GM12892 (cell line): Measurements from ENCODE around the gene HDAC8. TPM values are rescaled to one million over a fixed set of nuclear protein-coding genes. Genes with fewer than 3 reads are reported as not detected.
"Not testable (repeated sequence)": the region's sequence is repeated elsewhere in the genome, so short reads cannot be mapped to it uniquely, and the experiment has no call there.

ENCODE experiments used
- DNase-seq: peaks from one replicate; pipeline ENCODE4 v3.0.0; 2011; ENCODE audit not compliant: insufficient read length
- FAIRE-seq: peaks from 2 replicates; lab custom pipeline; 2011; peaks lifted over from hg19 to GRCh38; lab: Jason Lieb, UNC
- POLR2A ChIP-seq: IDR thresholded peaks from 2 replicates; pipeline ENCODE4 v1.6.1; 2011; ENCODE audit warnings: low read depth, low read length, control low read depth
- POLR2AphosphoS5 ChIP-seq: IDR thresholded peaks from 2 replicates; pipeline ENCODE4 v1.6.1; 2011; ENCODE audit warnings: low read depth, low read length, control low read depth
- TAF1 ChIP-seq: IDR thresholded peaks from 2 replicates; pipeline ENCODE4 v1.6.1; 2011; ENCODE audit warnings: low read depth, mild to moderate bottlenecking, control low read depth, low read length, borderline replicate concordance
- polyA plus RNA-seq: library from polyadenylated mRNA; unstranded; fragments of >200 nt; gene quantifications from one replicate; pipeline ENCODE4 v1.2.1, GENCODE V29; 2012; ENCODE audit warnings: missing spikeins, inconsistent platforms; ENCODE audit not compliant: missing spikeins

HDAC8 gene
- polyA plus RNA-seq: 23.6 TPM

GRCh38 chrX:72572248-72573157 is at the start of gene HDAC8:
Gene HDAC8, minus strand, starts transcription at chrX:72572843. Its CDS starts 82 bp downstream, at chrX:72572761.
- no peak for TF ChIP-seq TAF1
- no peak for TF ChIP-seq POLR2AphosphoS5
- TF ChIP-seq POLR2A: no peak
- FAIRE-seq (no peak), DNase-seq (peak; percentile 27)

- no peak for FAIRE-seq
- no peak for TF ChIP-seq TAF1
- no peak for TF ChIP-seq POLR2AphosphoS5
- no peak for TF ChIP-seq POLR2A
- no peak for DNase-seq
These were observed 49.2 kb upstream of the HDAC8 start for GRCh38 chrX:72621625-72622485.

- FAIRE-seq (no peak), DNase-seq (no peak)
- TF ChIP-seq POLR2A (no peak), TAF1 (no peak), POLR2AphosphoS5 (no peak)
These were observed 48.5 kb upstream of the HDAC8 start for GRCh38 chrX:72621163-72621562.

GRCh38 chrX:72620550-72621145 is 48.0 kb upstream of the HDAC8 start:
- FAIRE-seq: peak; percentile 82
- DNase-seq: no peak
- TF ChIP-seq TAF1: no peak
- no peak for TF ChIP-seq POLR2A
- no peak for TF ChIP-seq POLR2AphosphoS5

GRCh38 chrX:72609313-72609712 is 36.7 kb upstream of the HDAC8 start:
- TF ChIP-seq POLR2A (no peak), TAF1 (no peak), POLR2AphosphoS5 (no peak)
- DNase-seq (no peak), FAIRE-seq (no peak)

GRCh38 chrX:72604705-72605104 is 32.1 kb upstream of the HDAC8 start:
- no peak for FAIRE-seq
- TF ChIP-seq POLR2A: no peak
- TF ChIP-seq POLR2AphosphoS5: no peak
- no peak for TF ChIP-seq TAF1
- DNase-seq: no peak

- DNase-seq (no peak), FAIRE-seq (no peak)
- TF ChIP-seq POLR2AphosphoS5 (no peak), TAF1 (no peak), POLR2A (no peak)
These were observed 31.5 kb upstream of the HDAC8 start for GRCh38 chrX:72604112-72604511.

GRCh38 chrX:72591038-72591437 is 18.4 kb upstream of the HDAC8 start:
- FAIRE-seq, DNase-seq: not testable (repeated sequence)

GRCh38 chrX:72584163-72584562 is 11.5 kb upstream of the HDAC8 start:
- no peak for FAIRE-seq
- DNase-seq: no peak
- no peak for TF ChIP-seq POLR2A

- FAIRE-seq (no peak), DNase-seq (no peak)
- TF ChIP-seq TAF1: no peak
- TF ChIP-seq POLR2A: no peak
- no peak for TF ChIP-seq POLR2AphosphoS5
These were observed 3.7 kb upstream of the HDAC8 start for GRCh38 chrX:72576141-72576894.

- no peak for TF ChIP-seq TAF1
- FAIRE-seq (no peak), DNase-seq (no peak)
These were observed 492 bp upstream of the HDAC8 start for GRCh38 chrX:72573158-72573511.

- FAIRE-seq: no peak
These were observed 2.9 kb downstream of the HDAC8 start for GRCh38 chrX:72569786-72570185.

More at GRCh38 chrX:72569786-72570185, 2.9 kb downstream of the HDAC8 start:
- DNase-seq: no peak
- TF ChIP-seq POLR2A (no peak), POLR2AphosphoS5 (no peak), TAF1 (no peak)
